ENCODE measurements around the gene PRSS38. TPM values are rescaled to one million over a fixed set of nuclear protein-coding genes. Genes with fewer than 3 reads are reported as not detected.

The PRSS38 gene
- not detected for total RNA-seq (ENCODE audit: unreplicated experiment)
- long read RNA-seq = 0 reads

GRCh38 chr1:227815468-227816409 is at the start of gene PRSS38:
Gene PRSS38 (plus strand): TSS chr1:227815675. CDS start chr1:227815717, 42 bp downstream.
- Mint-ChIP-seq H3K4me1 (ENCODE audit: unreplicated experiment) (no peaks in the 10 kb centered on the region), H3K27me3 (ENCODE audit: unreplicated experiment) (no peaks in the 10 kb centered on the region), H3K36me3 (ENCODE audit: low read depth, unreplicated experiment) (peaks cover 11% of the 10 kb centered on the region), H3K9me3 (ENCODE audit: unreplicated experiment) (peaks cover 16% of the 10 kb centered on the region), H3K4me3 (ENCODE audit: unreplicated experiment) (no peak within 1 kb of the TSS), H3K27ac (ENCODE audit: unreplicated experiment) (no peak within 1 kb of the TSS)
- DNase-seq (ENCODE audit: low spot score) = no peak
- TF ChIP-seq, protein P1, sequence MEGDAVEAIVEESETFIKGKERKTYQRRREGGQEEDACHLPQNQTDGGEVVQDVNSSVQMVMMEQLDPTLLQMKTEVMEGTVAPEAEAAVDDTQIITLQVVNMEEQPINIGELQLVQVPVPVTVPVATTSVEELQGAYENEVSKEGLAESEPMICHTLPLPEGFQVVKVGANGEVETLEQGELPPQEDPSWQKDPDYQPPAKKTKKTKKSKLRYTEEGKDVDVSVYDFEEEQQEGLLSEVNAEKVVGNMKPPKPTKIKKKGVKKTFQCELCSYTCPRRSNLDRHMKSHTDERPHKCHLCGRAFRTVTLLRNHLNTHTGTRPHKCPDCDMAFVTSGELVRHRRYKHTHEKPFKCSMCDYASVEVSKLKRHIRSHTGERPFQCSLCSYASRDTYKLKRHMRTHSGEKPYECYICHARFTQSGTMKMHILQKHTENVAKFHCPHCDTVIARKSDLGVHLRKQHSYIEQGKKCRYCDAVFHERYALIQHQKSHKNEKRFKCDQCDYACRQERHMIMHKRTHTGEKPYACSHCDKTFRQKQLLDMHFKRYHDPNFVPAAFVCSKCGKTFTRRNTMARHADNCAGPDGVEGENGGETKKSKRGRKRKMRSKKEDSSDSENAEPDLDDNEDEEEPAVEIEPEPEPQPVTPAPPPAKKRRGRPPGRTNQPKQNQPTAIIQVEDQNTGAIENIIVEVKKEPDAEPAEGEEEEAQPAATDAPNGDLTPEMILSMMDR (IDR thresholded peaks at IDR 0.05; ENCODE audit: unreplicated experiment) = no peak

DNA sequence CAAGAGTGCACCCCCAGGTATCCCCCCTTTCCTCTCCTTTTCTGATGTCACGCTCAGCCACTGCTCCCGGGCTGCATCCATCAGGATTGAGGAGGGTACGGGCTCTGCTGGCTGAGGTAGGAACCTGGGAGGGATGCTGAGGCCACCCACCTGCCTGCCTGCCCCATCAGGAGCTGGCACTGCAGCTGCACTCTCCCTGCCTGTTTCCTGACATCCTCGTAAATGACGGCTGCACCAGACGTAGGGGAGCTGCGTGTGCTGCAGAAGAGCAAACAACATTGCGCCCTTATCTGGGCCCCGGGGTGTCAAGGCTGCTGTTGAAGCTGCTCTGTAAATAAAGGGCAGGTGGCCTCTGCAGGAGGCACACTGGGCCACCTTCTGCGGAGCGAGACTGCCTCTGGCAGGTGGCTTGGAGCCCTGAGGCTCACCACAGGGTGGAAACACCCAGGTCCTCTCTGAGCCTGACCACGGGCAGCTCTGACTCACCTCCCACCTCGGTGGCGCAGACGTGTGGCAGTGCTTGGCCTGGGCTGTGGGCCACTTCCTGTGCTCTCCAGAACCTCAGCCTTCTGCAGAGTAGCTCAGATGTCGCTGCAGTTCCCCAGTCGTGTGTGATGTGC is 49.4 kb upstream of the PRSS38 start:
- Mint-ChIP-seq H3K36me3 (ENCODE audit: low read depth, unreplicated experiment) (peaks cover 24% of the 10 kb centered on the region), H3K9me3 (ENCODE audit: unreplicated experiment) (no peaks in the 10 kb centered on the region), H3K27ac (ENCODE audit: unreplicated experiment) (no peak overlapping the region), H3K4me3 (ENCODE audit: unreplicated experiment) (peak overlapping the region; percentile 31), H3K4me1 (ENCODE audit: unreplicated experiment) (no peaks in the 10 kb centered on the region), H3K27me3 (ENCODE audit: unreplicated experiment) (peaks cover 2% of the 10 kb centered on the region)
- no peak for DNase-seq (ENCODE audit: low spot score)
- TF ChIP-seq, protein P1 (IDR thresholded peaks at IDR 0.05; ENCODE audit: unreplicated experiment) = no peak

- Mint-ChIP-seq H3K27me3 (ENCODE audit: unreplicated experiment) (peaks cover 2% of the 10 kb centered on the region), H3K9me3 (ENCODE audit: unreplicated experiment) (no peaks in the 10 kb centered on the region), H3K27ac (ENCODE audit: unreplicated experiment) (no peak overlapping the region), H3K4me1 (ENCODE audit: unreplicated experiment) (no peaks in the 10 kb centered on the region), H3K36me3 (ENCODE audit: low read depth, unreplicated experiment) (peaks cover 24% of the 10 kb centered on the region), H3K4me3 (ENCODE audit: unreplicated experiment) (peak overlapping the region; percentile 31)
- no peak for DNase-seq (ENCODE audit: low spot score)
- TF ChIP-seq, protein P1 (IDR thresholded peaks at IDR 0.05; ENCODE audit: unreplicated experiment) = no peak
Observed at GRCh38 chr1:227766653-227767277, 48.7 kb upstream of the PRSS38 start.

- DNase-seq (ENCODE audit: low spot score) = no peak
- Mint-ChIP-seq H3K9me3 (ENCODE audit: unreplicated experiment) (no peaks in the 10 kb centered on the region), H3K36me3 (ENCODE audit: low read depth, unreplicated experiment) (peaks cover 24% of the 10 kb centered on the region), H3K27ac (ENCODE audit: unreplicated experiment) (no peak overlapping the region), H3K4me1 (ENCODE audit: unreplicated experiment) (no peaks in the 10 kb centered on the region), H3K4me3 (ENCODE audit: unreplicated experiment) (no peak overlapping the region), H3K27me3 (ENCODE audit: unreplicated experiment) (peaks cover 2% of the 10 kb centered on the region)
- TF ChIP-seq, protein P1 (IDR thresholded peaks at IDR 0.05; ENCODE audit: unreplicated experiment) = no peak
Observed at GRCh38 chr1:227767401-227768124, 47.9 kb upstream of the PRSS38 start.

Data from endothelial cell (in vitro differentiated cells).